Calu3 (cell line): ENCODE results near the gene MED13. TPM values are rescaled to one million over a fixed set of nuclear protein-coding genes. Genes with fewer than 3 reads are reported as not detected.

Source experiments
- BruUV-seq: library from RNA; stranded (reverse); fragments of 400-500 nt; replicated peaks from 2 replicates; lab custom pipeline; 2021; lab: Mats Ljungman, UMichigan
- CTCF ChIA-PET: fragments of 300-600 bp; sonication (Branson Sonifier 250); formaldehyde crosslinking; loops from one replicate; lab custom pipeline; 2022; ENCODE audit warnings: antibody characterized with exemption; lab: Charles Lee
- DNase-seq: peaks from one replicate; pipeline ENCODE4 v3.0.0; 2022
- H3K27ac Mint-ChIP-seq: one replicate; pipeline ENCODE4 v1.8.0; 2022; ENCODE audit warnings: mixed read lengths; ENCODE audit not compliant: unreplicated experiment
- H3K27me3 Mint-ChIP-seq: one replicate; pipeline ENCODE4 v1.8.0; 2022; ENCODE audit warnings: mixed read lengths; ENCODE audit not compliant: unreplicated experiment
- H3K36me3 Mint-ChIP-seq: one replicate; pipeline ENCODE4 v1.8.0; 2022; ENCODE audit warnings: mild to moderate bottlenecking, moderate library complexity, mixed read lengths; ENCODE audit not compliant: insufficient read depth, unreplicated experiment
- H3K4me1 Mint-ChIP-seq: one replicate; pipeline ENCODE4 v1.8.0; 2022; ENCODE audit warnings: mild to moderate bottlenecking, low read depth, mixed read lengths; ENCODE audit not compliant: unreplicated experiment
- H3K4me3 Mint-ChIP-seq: one replicate; pipeline ENCODE4 v1.8.0; 2022; ENCODE audit warnings: mild to moderate bottlenecking, low read depth, moderate library complexity, mixed read lengths; ENCODE audit not compliant: unreplicated experiment
- H3K9me3 Mint-ChIP-seq: one replicate; pipeline ENCODE4 v1.8.0; 2022; ENCODE audit warnings: low read depth, mixed read lengths; ENCODE audit not compliant: unreplicated experiment
- CTCF ChIP-seq: fragments of 200-600 bp; IDR thresholded peaks from one replicate; pipeline ENCODE4 v1.8.0; 2022; ENCODE audit warnings: antibody characterized with exemption; ENCODE audit not compliant: unreplicated experiment
- intact Hi-C: fragments of 100-400 bp; cut with micrococcal nuclease; formaldehyde crosslinking; loops from one replicate; pipeline ENCODE4 v1.10.0; 2022; ENCODE audit not compliant: unreplicated experiment
- total RNA-seq: library from RNA; stranded (reverse); gene quantifications from 2 replicates; pipeline ENCODE4 v1.2.3, GENCODE V29; 2022

Gene MED13
- total RNA-seq, 1 experiment from 2014 or later = 50.2 TPM

GRCh38 chr17:62048262-62048661 lies 16.8 kb downstream of the MED13 start:
- Mint-ChIP-seq H3K4me3 (no peak overlapping the region), H3K27me3 (no peaks in the 10 kb centered on the region), H3K27ac (no peak overlapping the region), H3K9me3 (no peaks in the 10 kb centered on the region), H3K36me3 (peaks cover 29% of the 10 kb centered on the region), H3K4me1 (peaks cover 39% of the 10 kb centered on the region)
- CTCF ChIA-PET = interaction anchor here (0.7 kb wide), 2 partner anchors 18 to 502 kb away, joined by 5 to 6 read pairs; no protein-coding TSS in a partner anchor
- BruUV-seq = no TSS peak
- intact Hi-C loops = no loop called here
- DNase-seq = no peak
- no peak for TF ChIP-seq CTCF

GRCh38 chr17:62045517-62045916 lies 19.6 kb downstream of the MED13 start:
- H3K9me3 Mint-ChIP-seq = no peaks in the 10 kb centered on the region
- no peak overlapping the region for H3K27ac Mint-ChIP-seq
- intact Hi-C loops = no loop called here
- CTCF ChIA-PET = no interaction called here
- peaks cover 18% of the 10 kb centered on the region for H3K36me3 Mint-ChIP-seq
- no peak for TF ChIP-seq CTCF
- H3K27me3 Mint-ChIP-seq = no peaks in the 10 kb centered on the region
- no peak overlapping the region for H3K4me3 Mint-ChIP-seq
- TSS peak; percentile 11 for BruUV-seq
- no peak for DNase-seq
- peaks cover 14% of the 10 kb centered on the region for H3K4me1 Mint-ChIP-seq

- H3K27me3 Mint-ChIP-seq = no peaks in the 10 kb centered on the region
- CTCF ChIA-PET = no interaction called here
- H3K4me3 Mint-ChIP-seq = no peak overlapping the region
- intact Hi-C loops = no loop called here
- H3K27ac Mint-ChIP-seq = no peak overlapping the region
- H3K9me3 Mint-ChIP-seq = no peaks in the 10 kb centered on the region
- no TSS peak for BruUV-seq
- H3K36me3 Mint-ChIP-seq = peaks cover 17% of the 10 kb centered on the region
- no peak for DNase-seq
- TF ChIP-seq CTCF = no peak
- peaks cover 14% of the 10 kb centered on the region for H3K4me1 Mint-ChIP-seq
Observed at GRCh38 chr17:62045109-62045508, 20.0 kb downstream of the MED13 start.

- no peaks in the 10 kb centered on the region for H3K9me3 Mint-ChIP-seq
- no peak overlapping the region for H3K4me3 Mint-ChIP-seq
- no TSS peak for BruUV-seq
- TF ChIP-seq CTCF = no peak
- CTCF ChIA-PET = no interaction called here
- no peak overlapping the region for H3K27ac Mint-ChIP-seq
- H3K27me3 Mint-ChIP-seq = no peaks in the 10 kb centered on the region
- peaks cover 6% of the 10 kb centered on the region for H3K4me1 Mint-ChIP-seq
- DNase-seq = no peak
- intact Hi-C loops = no loop called here
- H3K36me3 Mint-ChIP-seq = peaks cover 23% of the 10 kb centered on the region
Observed at GRCh38 chr17:62043602-62044001, 21.5 kb downstream of the MED13 start.
